PC-9 (cell line): ENCODE data around the gene EBLN2.

ENCODE experiments used
- CTCF ChIP-seq: fragments of 200-600 bp; sonication (generic); conservative IDR thresholded peaks from 2 replicates; pipeline ENCODE4 v1.6.1; 2017; ENCODE audit warnings: mixed run types, antibody characterized with exemption, mild to moderate bottlenecking, moderate library complexity
- EZH2 ChIP-seq: fragments of 200-600 bp; sonication (generic); IDR thresholded peaks from 2 replicates; pipeline ENCODE4 v1.8.0; 2017; ENCODE audit warnings: antibody characterized with exemption, low read depth

- TF ChIP-seq CTCF: no peak
- no peak for TF ChIP-seq EZH2
Observed at GRCh38 chr3:73069187-73069586, 7.7 kb downstream of the EBLN2 start.
